Cardiac septum (tissue), 1 donor: ENCODE data around the gene HIVEP2. TPM values are rescaled to one million over a fixed set of nuclear protein-coding genes. Genes with fewer than 3 reads are reported as not detected.

ENCODE experiments used
- DNase-seq: peaks from one replicate; pipeline ENCODE4 v3.0.0-alpha.2; 2020; ENCODE audit warnings: low spot score
- intact Hi-C: fragments of 100-400 bp; cut with DNase I; formaldehyde crosslinking; loops from one replicate; pipeline ENCODE4 v1.14.0; 2022
- total RNA-seq: library from RNA; stranded (reverse); fragmentation: NEBNext Ultra II Directional; extraction: Animal tissue kit (Norgen Biotek cat#: 25700); gene quantifications from one replicate; pipeline ENCODE4 v1.2.1, GENCODE V29; 2021
- donor health status: DM: no; HTN: no; CAD: no.

The HIVEP2 gene
- total RNA-seq, 1 donor from 2014 or later = 25.7 TPM

- peak; percentile 94 for DNase-seq
- intact Hi-C loops = loop anchor here (1.0 to 5.0 kb wide), 4 partner anchors 18 to 79 kb away; partner anchors contain the start of gene HIVEP2
These were observed 18.3 kb downstream of the HIVEP2 start for GRCh38 chr6:142926494-142927270.

GRCh38 chr6:142926177-142926493 is 18.8 kb downstream of the HIVEP2 start:
- no peak for DNase-seq
- intact Hi-C loops = loop anchor here (1.0 to 5.0 kb wide), 4 partner anchors 19 to 79 kb away; partner anchors contain the start of gene HIVEP2

GRCh38 chr6:142925575-142926110 is 19.3 kb downstream of the HIVEP2 start:
- DNase-seq = no peak
- intact Hi-C loops = loop anchor here (1.0 to 5.0 kb wide), 4 partner anchors 19 to 78 kb away; partner anchors contain the start of gene HIVEP2

DNA sequence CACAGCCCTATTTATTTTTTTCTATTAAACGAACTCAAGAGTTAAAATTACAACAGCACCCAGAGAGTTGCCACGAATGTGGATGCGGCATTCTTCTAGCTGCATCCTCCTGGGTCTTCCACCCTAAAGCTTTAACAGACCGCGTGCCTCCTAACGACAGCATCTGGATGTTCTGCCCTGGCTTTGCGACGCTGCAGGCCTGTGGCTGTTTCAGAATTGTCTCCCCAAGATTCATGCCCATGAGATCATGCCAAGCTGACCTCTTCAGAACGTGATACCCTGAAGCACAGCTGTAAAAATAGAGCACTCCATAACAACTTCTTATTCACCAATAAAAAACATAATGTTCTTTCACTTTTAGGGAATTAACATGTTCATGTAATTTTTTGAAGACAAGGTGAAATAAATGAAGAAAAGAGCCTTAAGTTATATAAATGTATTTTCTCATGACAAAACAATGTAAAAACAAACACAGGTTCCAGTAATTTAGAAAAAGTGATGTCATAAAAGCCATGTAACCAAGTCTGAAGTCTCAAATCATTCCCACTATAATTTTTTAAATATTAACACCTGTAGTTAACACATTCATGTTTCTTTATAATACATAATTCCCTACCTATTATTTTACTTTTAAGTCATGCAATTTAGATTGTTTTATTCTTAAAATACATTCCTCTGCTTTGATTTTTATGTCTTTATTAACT is 26.5 kb downstream of the HIVEP2 start:
- no peak for DNase-seq
- intact Hi-C loops = no loop called here

- intact Hi-C loops = no loop called here
- no peak for DNase-seq
These were observed 28.1 kb downstream of the HIVEP2 start for GRCh38 chr6:142916881-142917280.

- intact Hi-C loops = no loop called here
These were observed 29.9 kb downstream of the HIVEP2 start for GRCh38 chr6:142914937-142915697.

GRCh38 chr6:142914369-142914768 is 30.6 kb downstream of the HIVEP2 start:
- no peak for DNase-seq
- intact Hi-C loops = no loop called here

More at GRCh38 chr6:142914937-142915697, 29.9 kb downstream of the HIVEP2 start:
- no peak for DNase-seq

- DNase-seq = no peak
- intact Hi-C loops = no loop called here
These were observed 31.4 kb downstream of the HIVEP2 start for GRCh38 chr6:142913511-142914047.

- intact Hi-C loops = no loop called here
- no peak for DNase-seq
These were observed 31.9 kb downstream of the HIVEP2 start for GRCh38 chr6:142913036-142913510.

DNA sequence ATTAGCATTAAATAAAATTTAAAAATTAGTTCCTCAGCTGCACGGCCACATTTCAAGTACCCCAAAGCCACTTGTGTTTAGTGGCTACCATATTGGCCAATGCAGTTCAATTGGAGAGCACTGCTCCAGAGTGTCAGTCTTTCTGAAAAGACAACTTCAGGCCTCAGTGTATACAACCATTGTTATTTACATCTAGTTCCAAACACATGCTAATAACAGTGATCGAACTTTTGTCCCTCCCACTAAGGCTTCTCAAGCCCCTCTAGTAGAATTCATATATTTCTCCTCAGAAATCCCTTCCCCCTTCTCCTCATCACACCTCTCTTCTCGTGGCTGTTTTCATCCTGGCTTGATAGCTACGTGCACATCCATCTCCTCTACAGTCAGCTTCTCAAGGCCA is 32.9 kb downstream of the HIVEP2 start:
- intact Hi-C loops = no loop called here

GRCh38 chr6:142911430-142911829 is 33.5 kb downstream of the HIVEP2 start:
- intact Hi-C loops = no loop called here
- no peak for DNase-seq

More for the DNA sequence above, 32.9 kb downstream of the HIVEP2 start:
- DNase-seq = no peak

GRCh38 chr6:142909686-142910085 is 35.3 kb downstream of the HIVEP2 start:
- no peak for DNase-seq
- intact Hi-C loops = no loop called here

- no peak for DNase-seq
- intact Hi-C loops = no loop called here
These were observed 36.7 kb downstream of the HIVEP2 start for GRCh38 chr6:142908235-142908634.

- DNase-seq = no peak
- intact Hi-C loops = no loop called here
These were observed 37.4 kb downstream of the HIVEP2 start for GRCh38 chr6:142907544-142907943.

DNA sequence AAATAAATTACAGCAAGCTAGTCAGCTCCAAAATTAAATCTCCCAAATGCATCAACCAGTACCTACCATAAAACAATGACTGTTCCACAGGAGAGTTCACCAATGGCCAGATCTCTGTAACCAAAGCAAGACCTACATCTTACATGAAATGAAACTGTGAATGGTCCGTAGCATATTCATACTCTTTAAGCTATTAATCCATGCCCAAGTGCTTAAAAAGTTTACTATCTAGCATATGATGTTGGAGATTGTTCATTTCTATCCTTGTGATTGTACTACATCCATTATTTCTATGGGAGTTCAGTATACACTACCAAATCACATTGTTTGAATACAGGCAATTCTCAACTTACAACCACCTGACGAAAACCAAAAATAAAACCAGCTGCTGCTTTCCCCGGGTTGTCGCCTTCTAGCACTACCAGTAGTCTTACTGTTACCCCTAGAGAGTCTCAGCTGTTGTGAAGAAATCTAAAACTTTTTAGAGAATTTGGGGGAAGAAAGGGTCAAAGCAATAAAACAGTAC is 38.0 kb downstream of the HIVEP2 start:
- no peak for DNase-seq
- intact Hi-C loops = no loop called here

- intact Hi-C loops = loop anchor here (2.0 kb wide), 1 partner anchor 23 kb away; no protein-coding TSS in a partner anchor
- DNase-seq = no peak
These were observed 41.2 kb downstream of the HIVEP2 start for GRCh38 chr6:142903812-142904211.

DNA sequence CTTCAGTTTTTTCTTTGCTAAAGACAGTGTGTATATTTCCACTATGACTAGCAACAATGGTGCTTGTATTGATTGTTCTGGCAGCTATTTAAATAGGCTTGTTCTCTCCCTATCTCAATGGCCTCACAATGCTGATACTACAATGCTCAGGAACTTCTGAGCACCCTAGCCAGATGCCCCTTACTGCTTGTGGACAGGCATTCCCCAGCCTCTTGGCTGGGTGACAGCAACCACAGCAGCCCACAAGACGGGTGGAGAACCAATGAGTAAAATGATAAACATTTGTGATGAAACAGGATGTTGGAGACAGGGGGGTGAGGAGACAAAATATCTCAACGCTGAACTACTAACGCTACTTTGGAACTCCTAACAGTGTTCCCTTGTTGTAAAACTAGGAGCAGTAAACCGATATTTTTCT is 42.3 kb downstream of the HIVEP2 start:
- peak; percentile 81 for DNase-seq
- intact Hi-C loops = loop anchor here (2.0 kb wide), 1 partner anchor 24 kb away; no protein-coding TSS in a partner anchor

DNA sequence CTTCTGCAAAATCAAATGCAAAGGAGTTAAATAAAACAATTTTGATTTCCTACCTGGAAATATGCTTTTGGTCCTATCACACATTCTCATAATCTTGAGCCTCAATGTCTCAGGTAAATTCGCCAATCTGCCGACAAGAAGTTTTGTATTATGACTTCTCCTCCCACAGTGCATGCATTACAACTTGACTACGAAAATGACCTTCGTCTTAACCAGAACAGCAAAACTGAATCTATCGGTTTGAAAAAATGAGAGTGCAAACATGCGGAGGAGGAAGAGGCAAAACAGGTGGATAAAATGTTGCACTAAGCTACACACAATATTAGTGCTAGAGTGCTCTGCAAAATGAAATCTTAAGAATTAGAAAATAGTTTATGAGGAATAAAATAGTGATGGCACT is 43.4 kb downstream of the HIVEP2 start:
- intact Hi-C loops = loop anchor here (2.0 kb wide), 1 partner anchor 25 kb away; no protein-coding TSS in a partner anchor
- DNase-seq = no peak
